DMS114 treated with DMSO at 0.1 percent for 48 hours (cell line): ENCODE results near the gene DNAJC5.
"Not testable (repeated sequence)": the region's sequence is repeated elsewhere in the genome, so short reads cannot be mapped to it uniquely, and the experiment has no call there.

Source experiments
- DNase-seq: peaks from one replicate; lab custom pipeline; 2025; ENCODE audit not compliant: unreplicated experiment; lab: John Stamatoyannopoulos, UW

Gene DNAJC5

GRCh38 chr20:63903796-63904561 lies 9.1 kb downstream of the DNAJC5 start:
- DNase-seq = no peak

- DNase-seq = no peak
These were observed 13.2 kb downstream of the DNAJC5 start for GRCh38 chr20:63908008-63908682.

- DNase-seq = no peak
These were observed 16.2 kb downstream of the DNAJC5 start for GRCh38 chr20:63911176-63911575.

GRCh38 chr20:63913768-63914167 lies 18.8 kb downstream of the DNAJC5 start:
- DNase-seq = no peak

GRCh38 chr20:63915471-63915870 lies 20.5 kb downstream of the DNAJC5 start:
- DNase-seq = no peak

- DNase-seq = not testable (repeated sequence)
These were observed 21.5 kb downstream of the DNAJC5 start for GRCh38 chr20:63916371-63916939.

- no peak for DNase-seq
These were observed 22.9 kb downstream of the DNAJC5 start for GRCh38 chr20:63917811-63918210.

GRCh38 chr20:63919130-63919529 lies 24.2 kb downstream of the DNAJC5 start:
- DNase-seq = no peak

GRCh38 chr20:63920226-63920625 lies 25.3 kb downstream of the DNAJC5 start:
- no peak for DNase-seq

- DNase-seq = no peak
These were observed 28.7 kb downstream of the DNAJC5 start for GRCh38 chr20:63923651-63924050.

GRCh38 chr20:63924241-63924640 lies 29.3 kb downstream of the DNAJC5 start:
- DNase-seq = no peak

- no peak for DNase-seq
These were observed 31.4 kb downstream of the DNAJC5 start for GRCh38 chr20:63926298-63926697.

GRCh38 chr20:63929071-63929470 lies 34.1 kb downstream of the DNAJC5 start:
- no peak for DNase-seq

GRCh38 chr20:63929473-63929883 lies 34.6 kb downstream of the DNAJC5 start:
- not testable (repeated sequence) for DNase-seq

GRCh38 chr20:63930971-63931553 lies 36.1 kb downstream of the DNAJC5 start:
- DNase-seq = no peak

GRCh38 chr20:63931735-63932134 lies 36.8 kb downstream of the DNAJC5 start:
- no peak for DNase-seq

- DNase-seq = no peak
These were observed 37.8 kb downstream of the DNAJC5 start for GRCh38 chr20:63932606-63933160.

GRCh38 chr20:63933646-63934045 lies 38.7 kb downstream of the DNAJC5 start:
- DNase-seq = no peak

GRCh38 chr20:63934271-63935068 lies 39.5 kb downstream of the DNAJC5 start:
- no peak for DNase-seq

- DNase-seq = no peak
These were observed 40.5 kb downstream of the DNAJC5 start for GRCh38 chr20:63935447-63935846.

GRCh38 chr20:63937596-63937995 lies 42.7 kb downstream of the DNAJC5 start:
- no peak for DNase-seq
